ENCODE data around the gene BEST1.

DNA sequence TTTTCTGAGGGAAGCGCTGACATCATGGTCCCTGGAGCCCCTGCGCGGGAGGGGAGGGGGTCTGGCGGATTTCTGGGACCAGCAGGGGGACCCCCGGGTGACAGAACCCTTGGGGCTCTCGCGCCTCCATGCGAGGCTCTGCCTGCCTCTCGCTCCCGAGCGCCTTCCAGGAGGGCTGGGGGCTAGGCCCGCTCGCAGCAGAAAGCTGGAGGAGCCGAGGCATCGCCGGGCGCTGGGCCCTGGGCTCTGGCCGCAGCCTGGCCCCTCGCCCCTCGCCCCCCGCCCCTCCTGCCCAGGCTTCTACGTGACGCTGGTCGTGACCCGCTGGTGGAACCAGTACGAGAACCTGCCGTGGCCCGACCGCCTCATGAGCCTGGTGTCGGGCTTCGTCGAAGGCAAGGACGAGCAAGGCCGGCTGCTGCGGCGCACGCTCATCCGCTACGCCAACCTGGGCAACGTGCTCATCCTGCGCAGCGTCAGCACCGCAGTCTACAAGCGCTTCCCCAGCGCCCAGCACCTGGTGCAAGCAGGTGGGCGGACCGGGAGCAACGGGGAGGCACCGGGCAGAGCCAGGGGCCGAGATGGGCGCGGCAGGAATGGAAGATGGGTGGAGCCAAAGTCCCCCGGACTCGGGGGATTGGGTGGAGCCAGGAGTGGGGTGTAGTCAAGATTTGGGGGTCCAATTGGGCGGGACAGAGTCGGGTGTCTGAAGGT, 5.4 kb downstream of the BEST1 start:
- TF ChIP-seq, protein P1, sequence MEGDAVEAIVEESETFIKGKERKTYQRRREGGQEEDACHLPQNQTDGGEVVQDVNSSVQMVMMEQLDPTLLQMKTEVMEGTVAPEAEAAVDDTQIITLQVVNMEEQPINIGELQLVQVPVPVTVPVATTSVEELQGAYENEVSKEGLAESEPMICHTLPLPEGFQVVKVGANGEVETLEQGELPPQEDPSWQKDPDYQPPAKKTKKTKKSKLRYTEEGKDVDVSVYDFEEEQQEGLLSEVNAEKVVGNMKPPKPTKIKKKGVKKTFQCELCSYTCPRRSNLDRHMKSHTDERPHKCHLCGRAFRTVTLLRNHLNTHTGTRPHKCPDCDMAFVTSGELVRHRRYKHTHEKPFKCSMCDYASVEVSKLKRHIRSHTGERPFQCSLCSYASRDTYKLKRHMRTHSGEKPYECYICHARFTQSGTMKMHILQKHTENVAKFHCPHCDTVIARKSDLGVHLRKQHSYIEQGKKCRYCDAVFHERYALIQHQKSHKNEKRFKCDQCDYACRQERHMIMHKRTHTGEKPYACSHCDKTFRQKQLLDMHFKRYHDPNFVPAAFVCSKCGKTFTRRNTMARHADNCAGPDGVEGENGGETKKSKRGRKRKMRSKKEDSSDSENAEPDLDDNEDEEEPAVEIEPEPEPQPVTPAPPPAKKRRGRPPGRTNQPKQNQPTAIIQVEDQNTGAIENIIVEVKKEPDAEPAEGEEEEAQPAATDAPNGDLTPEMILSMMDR (IDR thresholded peaks at IDR 0.05; ENCODE audit: low read length) = no peak
- TF ChIP-seq EZH2 (optimal IDR thresholded peaks at IDR 0.05; ENCODE audit: low read depth, low read length) = no peak
